GM23338 (cell line): ENCODE data around the gene AGAP1.

ENCODE experiments used
- CREB1 ChIP-seq: fragments of 250-450 bp; sonication (Bioruptor Pico); IDR thresholded peaks from 2 replicates; pipeline ENCODE4 v1.5.0; 2020; ENCODE audit warnings: low read depth, mild to moderate bottlenecking, moderate library complexity
- EZH2phosphoT487 ChIP-seq: fragments of 200-600 bp; sonication (generic); IDR thresholded peaks from one replicate; pipeline ENCODE4 v1.8.1; 2018; ENCODE audit warnings: antibody characterized with exemption; ENCODE audit not compliant: unreplicated experiment
- POLR2AphosphoS5 ChIP-seq: IDR thresholded peaks from 2 replicates; pipeline ENCODE4 v1.6.1; 2016; ENCODE audit warnings: antibody characterized with exemption, low read depth
- STAT1 ChIP-seq: IDR thresholded peaks from one replicate; pipeline ENCODE4 v1.6.1; 2016; ENCODE audit warnings: antibody characterized with exemption; ENCODE audit not compliant: unreplicated experiment
- TF ChIP-seq, protein P1 (sequence below), 2 experiments: fragments of 200-600 bp in 1 of 2; sonication (generic) in 1 of 2; conservative IDR thresholded peaks; 2 replicates each; pipeline versions ENCODE4 v1.5.1 to v1.6.1; 2016 to 2017; ENCODE audit warnings: antibody characterized with exemption in 2 of 2, low read depth in 2 of 2, mild to moderate bottlenecking in 2 of 2, moderate library complexity in 1 of 2

- TF ChIP-seq EZH2phosphoT487 (no peak), POLR2AphosphoS5 (no peak), STAT1 (no peak), CREB1 (no peak)
- TF ChIP-seq, protein P1, sequence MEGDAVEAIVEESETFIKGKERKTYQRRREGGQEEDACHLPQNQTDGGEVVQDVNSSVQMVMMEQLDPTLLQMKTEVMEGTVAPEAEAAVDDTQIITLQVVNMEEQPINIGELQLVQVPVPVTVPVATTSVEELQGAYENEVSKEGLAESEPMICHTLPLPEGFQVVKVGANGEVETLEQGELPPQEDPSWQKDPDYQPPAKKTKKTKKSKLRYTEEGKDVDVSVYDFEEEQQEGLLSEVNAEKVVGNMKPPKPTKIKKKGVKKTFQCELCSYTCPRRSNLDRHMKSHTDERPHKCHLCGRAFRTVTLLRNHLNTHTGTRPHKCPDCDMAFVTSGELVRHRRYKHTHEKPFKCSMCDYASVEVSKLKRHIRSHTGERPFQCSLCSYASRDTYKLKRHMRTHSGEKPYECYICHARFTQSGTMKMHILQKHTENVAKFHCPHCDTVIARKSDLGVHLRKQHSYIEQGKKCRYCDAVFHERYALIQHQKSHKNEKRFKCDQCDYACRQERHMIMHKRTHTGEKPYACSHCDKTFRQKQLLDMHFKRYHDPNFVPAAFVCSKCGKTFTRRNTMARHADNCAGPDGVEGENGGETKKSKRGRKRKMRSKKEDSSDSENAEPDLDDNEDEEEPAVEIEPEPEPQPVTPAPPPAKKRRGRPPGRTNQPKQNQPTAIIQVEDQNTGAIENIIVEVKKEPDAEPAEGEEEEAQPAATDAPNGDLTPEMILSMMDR (conservative IDR thresholded peaks at IDR 0.05; ENCODE audit: low read depth in 2 of 2) = no peak
Observed at GRCh38 chr2:235513984-235514626, 20.3 kb downstream of the AGAP1 start.
